GM12878 (cell line): ENCODE data around the gene RIN2. TPM values are rescaled to one million over a fixed set of nuclear protein-coding genes. Genes with fewer than 3 reads are reported as not detected.

Experiments used
- ATAC-seq: fragments of 200-7000 bp; cut with Tn5 transposase; 3 replicates; pipeline ENCODE4 v1.9.1; 2020; ENCODE audit warnings: mild to moderate bottlenecking, moderate library complexity
- BruUV-seq: library from RNA; stranded (reverse); fragments of 400-500 nt; replicated peaks from 2 replicates; lab custom pipeline; 2021; lab: Mats Ljungman, UMichigan
- CTCF ChIA-PET: fragments of 300-600 bp; sonication (Branson Sonifier 250); formaldehyde crosslinking; extraction: SDS; loops from one replicate; lab custom pipeline; 2021; ENCODE audit warnings: inconsistent platforms; lab: Yijun Ruan, JAX
- POLR2A ChIA-PET: fragments of 350-600 bp; formaldehyde crosslinking; extraction: SDS; loops from one replicate; lab custom pipeline; 2021; ENCODE audit warnings: inconsistent platforms; lab: Charles Lee
- RAD21 ChIA-PET: fragments of 300-600 bp; sonication (Branson Sonifier 250); formaldehyde crosslinking; loops from one replicate; lab custom pipeline; 2023; ENCODE audit warnings: antibody characterized with exemption; ENCODE audit not compliant: unreplicated experiment; lab: Charles Lee
- SMC1A ChIA-PET: fragments of 300-600 bp; sonication (Branson Sonifier 250); formaldehyde crosslinking; loops from one replicate; lab custom pipeline; 2023; ENCODE audit not compliant: unreplicated experiment, uncharacterized antibody; lab: Charles Lee
- DNase-seq: peaks from one replicate; pipeline ENCODE4 v3.0.0-alpha.2; 2011; ENCODE audit warnings: low read depth, low spot score
- FAIRE-seq: peaks from 3 replicates; lab custom pipeline; 2011; peaks lifted over from hg19 to GRCh38; lab: Jason Lieb, UNC
- H2AFZ ChIP-seq: 2 replicates; pipeline ENCODE4 v1.6.0; 2011; ENCODE audit warnings: low read depth, low read length, control low read depth; ENCODE audit not compliant: control insufficient read depth
- H3K27ac ChIP-seq: 2 replicates; pipeline ENCODE4 v1.5.1; 2011; ENCODE audit warnings: control low read depth; ENCODE audit not compliant: control insufficient read depth, insufficient read depth
- H3K27me3 ChIP-seq, 2 experiments: replicated peaks in 1 of 2; 2 replicates each; pipeline versions ENCODE4 v1.6.0 to v1.6.1; 2011; ENCODE audit warnings: low read length in 1 of 2; ENCODE audit not compliant: control insufficient read depth in 2 of 2, insufficient read depth in 2 of 2
- H3K36me3 ChIP-seq, 2 experiments: 2 replicates each; pipeline ENCODE4 v1.5.1; 2011; ENCODE audit warnings: low read length in 1 of 2; ENCODE audit not compliant: control insufficient read depth in 2 of 2, insufficient read depth in 2 of 2
- H3K4me1 ChIP-seq: 2 replicates; pipeline ENCODE4 v1.6.1; 2011; ENCODE audit warnings: mild to moderate bottlenecking, low read length, moderate library complexity, mixed read lengths; ENCODE audit not compliant: control insufficient read depth, insufficient read depth
- H3K4me2 ChIP-seq: 2 replicates; pipeline ENCODE4 v1.6.0; 2011; ENCODE audit warnings: control low read depth; ENCODE audit not compliant: control insufficient read depth, insufficient read depth
- H3K4me3 ChIP-seq: fragments of 200-600 bp; sonication (generic); 2 replicates; pipeline ENCODE4 v1.5.1; 2016
- H3K79me2 ChIP-seq: 2 replicates; pipeline ENCODE4 v1.6.0; 2011; ENCODE audit warnings: low read length; ENCODE audit not compliant: control insufficient read depth, insufficient read depth
- H3K9ac ChIP-seq: 2 replicates; pipeline ENCODE4 v1.8.0; 2011; ENCODE audit warnings: low read length, control low read depth, mixed read lengths; ENCODE audit not compliant: control insufficient read depth, insufficient read depth
- H3K9me3 ChIP-seq: replicated peaks from 3 replicates; pipeline ENCODE4 v1.5.1; 2011; ENCODE audit warnings: mild to moderate bottlenecking, low read length; ENCODE audit not compliant: control insufficient read depth, insufficient read depth
- H4K20me1 ChIP-seq: 2 replicates; pipeline ENCODE4 v1.6.0; 2011; ENCODE audit not compliant: control insufficient read depth, insufficient read depth
- BACH1 ChIP-seq: fragments of 450-650 bp; IDR thresholded peaks from 2 replicates; pipeline ENCODE4 v1.6.1; 2017; ENCODE audit warnings: mild to moderate bottlenecking, borderline replicate concordance
- FOS ChIP-seq: IDR thresholded peaks from 3 replicates; pipeline ENCODE4 v1.6.1; 2011; ENCODE audit warnings: borderline replicate concordance; ENCODE audit not compliant: insufficient read length; ENCODE audit errors: extremely low read depth
- JUNB ChIP-seq: IDR thresholded peaks from 2 replicates; pipeline ENCODE4 v1.6.1; 2016; ENCODE audit warnings: antibody characterized with exemption, mild to moderate bottlenecking
- RB1 ChIP-seq: fragments of 450-650 bp; formaldehyde crosslinking; IDR thresholded peaks from 2 replicates; pipeline ENCODE4 v1.6.1; 2017; ENCODE audit warnings: mild to moderate bottlenecking, borderline replicate concordance
- SIN3A ChIP-seq: IDR thresholded peaks from 2 replicates; pipeline ENCODE4 v1.6.1; 2012; ENCODE audit warnings: low read depth, low read length, improper control_type of control experiment
- SMC3 ChIP-seq: IDR thresholded peaks from 2 replicates; pipeline ENCODE4 v1.6.1; 2011; ENCODE audit warnings: low read length, improper control_type of control experiment, borderline replicate concordance
- WGBS: methylation state at CpG from one replicate; pipeline ENCODE4 v1.1.6; 2016; ENCODE audit warnings: low lambda C conversion rate; ENCODE audit not compliant: insufficient replicate concordance, insufficient coverage; ENCODE audit errors: missing lambda C conversion rate; 5-methylcytosine and 5-hydroxymethylcytosine counted together
- in situ Hi-C: fragments of 300-500 bp; cut with MboI; formaldehyde crosslinking; loops from 9 replicates; pipeline ENCODE4 v1.14.3; 2018; ENCODE audit warnings: mixed read lengths
- intact Hi-C: fragments of 100-400 bp; cut with micrococcal nuclease; formaldehyde crosslinking; loops from one replicate; pipeline ENCODE4 v1.14.2; 2022; ENCODE audit not compliant: unreplicated experiment
- polyA plus RNA-seq, 11 experiments: library from polyadenylated mRNA; depleted of rRNA in 4 of 11; unstranded in 6 of 11; stranded (reverse) in 5 of 11; fragments of >200 nt; fragmentation: Nextera tagmentation in 4 of 11; fragmentation: Illumina TruSeq in 1 of 11; extraction: Ambion mirVana in 4 of 11; extraction: Trizol in 1 of 11; gene quantifications; 1 replicate in 1 of 11; 2 replicates in 10 of 11; pipeline versions ENCODE4 v1.2.1 to v1.2.3, GENCODE V29; 2011 to 2016; ENCODE audit warnings: inconsistent platforms in 2 of 11, missing spikeins in 2 of 11, low read depth in 1 of 11
- total RNA-seq, 4 experiments: library from RNA; depleted of rRNA in 3 of 4; stranded (reverse); fragments of >200 nt in 3 of 4; fragmentation: Illumina TruSeq in 1 of 4; extraction: Trizol in 1 of 4; gene quantifications; 2 replicates each; pipeline versions ENCODE4 v1.2.1 to v1.2.3, GENCODE V29; 2013 to 2021
- TF ChIP-seq, protein P1 (sequence below): fragments of 450-650 bp; IDR thresholded peaks from 2 replicates; pipeline ENCODE4 v1.6.1; 2018; ENCODE audit warnings: mild to moderate bottlenecking, low read depth, moderate library complexity; ENCODE audit not compliant: partially characterized antibody
- TF ChIP-seq, protein P2 (sequence below): IDR thresholded peaks from 2 replicates; pipeline ENCODE4 v1.6.1; 2011; ENCODE audit warnings: borderline replicate concordance, low read depth, mild to moderate bottlenecking, moderate library complexity, mixed read lengths, low read length; ENCODE audit not compliant: insufficient read depth; ENCODE audit errors: extremely low read length
- TF ChIP-seq, protein P3 (sequence below): fragments of 450-650 bp; IDR thresholded peaks from 2 replicates; pipeline ENCODE4 v1.6.1; 2016; ENCODE audit warnings: mild to moderate bottlenecking
- TF ChIP-seq, protein P4 (sequence below): fragments of 450-650 bp; formaldehyde crosslinking; IDR thresholded peaks from 2 replicates; pipeline ENCODE4 v1.4.0; 2022; ENCODE audit warnings: mild to moderate bottlenecking, moderate library complexity

RIN2 gene
- total and polyA plus RNA-seq, 10 of the 15 experiments (the other 5 are each of a cell fraction or from before 2014, with no cell fraction given): 0.68 to 8.5 (median 4.5) TPM

DNA sequence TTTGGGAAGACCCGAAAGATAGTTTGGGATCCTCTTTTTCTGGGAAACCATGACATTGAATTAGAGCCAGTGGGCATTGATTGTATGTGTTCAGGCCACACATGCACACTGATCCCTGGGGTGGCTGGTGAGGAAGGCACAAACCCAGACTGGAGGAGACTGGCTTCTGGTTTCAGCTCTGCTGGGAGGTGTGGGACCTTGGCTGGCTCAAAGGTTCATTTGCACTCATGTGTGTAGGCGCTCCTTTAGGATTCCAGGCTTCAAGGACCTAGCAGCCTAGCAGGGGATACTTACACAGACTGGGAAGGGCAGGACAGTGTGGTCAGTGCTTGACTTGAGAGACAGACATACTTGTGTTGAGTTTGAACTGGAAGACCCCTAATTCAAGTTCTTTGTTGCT lies 7.2 kb downstream of the RIN2 start (continued):
- TF ChIP-seq SMC3: no peak
- TF ChIP-seq, all 136 proteins: peak for 0

DNA sequence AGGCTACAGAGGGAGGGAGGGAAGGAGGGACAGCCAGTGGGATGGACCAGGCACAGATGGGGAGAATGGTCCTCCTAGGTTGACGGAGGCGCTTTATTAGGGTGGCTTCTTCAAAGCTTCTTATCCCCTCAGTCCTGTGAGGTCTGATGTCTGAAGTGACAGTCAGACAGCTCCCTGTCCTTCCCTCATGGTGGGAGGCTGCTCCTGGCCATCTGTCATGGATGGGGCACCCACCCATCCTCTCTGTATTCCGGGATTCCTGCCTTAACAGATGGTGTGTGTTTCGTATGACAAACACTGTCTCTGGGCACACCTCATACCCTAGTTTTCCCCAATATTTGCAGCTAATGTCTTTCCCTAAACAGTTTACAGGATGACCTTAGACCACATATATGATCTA lies 7.9 kb downstream of the RIN2 start:
- peaks cover 1 to 7% of the 10 kb centered on the region in 2 experiments for H3K27me3 ChIP-seq
- no TSS peak for BruUV-seq
- H3K79me2 ChIP-seq: no peaks in the 10 kb centered on the region
- no peak overlapping the region for H3K4me3 ChIP-seq
- no peaks in the 10 kb centered on the region for H3K9me3 ChIP-seq
- no peak overlapping the region for H3K4me2 ChIP-seq
- H3K4me1 ChIP-seq: no peaks in the 10 kb centered on the region
- no peak overlapping the region for H2AFZ ChIP-seq
- no peaks in the 10 kb centered on the region for H4K20me1 ChIP-seq
- DNase-seq: no peak
- in situ Hi-C loops (no loop called here), intact Hi-C loops (no loop called here)
- no peaks in the 10 kb centered on the region for H3K36me3 ChIP-seq
- H3K27ac ChIP-seq: no peak overlapping the region
- no peak for FAIRE-seq
- RAD21 ChIA-PET: no interaction called here
- H3K9ac ChIP-seq: no peak overlapping the region
- SMC1A ChIA-PET: interaction anchor here (1.2 kb wide), 1 partner anchor 15 kb away, joined by 3 read pairs; no protein-coding TSS in a partner anchor
- CTCF ChIA-PET: interaction anchor here (1.4 kb wide), 1 partner anchor 73 kb away, joined by 3 read pairs; no protein-coding TSS in a partner anchor
- WGBS: 36% methylated on average over 4 of the region's 4 CpGs
- POLR2A ChIA-PET: no interaction called here
- no peak for ATAC-seq
- TF ChIP-seq, protein P1, sequence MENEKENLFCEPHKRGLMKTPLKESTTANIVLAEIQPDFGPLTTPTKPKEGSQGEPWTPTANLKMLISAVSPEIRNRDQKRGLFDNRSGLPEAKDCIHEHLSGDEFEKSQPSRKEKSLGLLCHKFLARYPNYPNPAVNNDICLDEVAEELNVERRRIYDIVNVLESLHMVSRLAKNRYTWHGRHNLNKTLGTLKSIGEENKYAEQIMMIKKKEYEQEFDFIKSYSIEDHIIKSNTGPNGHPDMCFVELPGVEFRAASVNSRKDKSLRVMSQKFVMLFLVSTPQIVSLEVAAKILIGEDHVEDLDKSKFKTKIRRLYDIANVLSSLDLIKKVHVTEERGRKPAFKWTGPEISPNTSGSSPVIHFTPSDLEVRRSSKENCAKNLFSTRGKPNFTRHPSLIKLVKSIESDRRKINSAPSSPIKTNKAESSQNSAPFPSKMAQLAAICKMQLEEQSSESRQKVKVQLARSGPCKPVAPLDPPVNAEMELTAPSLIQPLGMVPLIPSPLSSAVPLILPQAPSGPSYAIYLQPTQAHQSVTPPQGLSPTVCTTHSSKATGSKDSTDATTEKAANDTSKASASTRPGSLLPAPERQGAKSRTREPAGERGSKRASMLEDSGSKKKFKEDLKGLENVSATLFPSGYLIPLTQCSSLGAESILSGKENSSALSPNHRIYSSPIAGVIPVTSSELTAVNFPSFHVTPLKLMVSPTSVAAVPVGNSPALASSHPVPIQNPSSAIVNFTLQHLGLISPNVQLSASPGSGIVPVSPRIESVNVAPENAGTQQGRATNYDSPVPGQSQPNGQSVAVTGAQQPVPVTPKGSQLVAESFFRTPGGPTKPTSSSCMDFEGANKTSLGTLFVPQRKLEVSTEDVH: no peak
- TF ChIP-seq SIN3A (no peak), FOS (no peak), BACH1 (no peak), RB1 (no peak), JUNB (no peak)
- TF ChIP-seq, protein P2, sequence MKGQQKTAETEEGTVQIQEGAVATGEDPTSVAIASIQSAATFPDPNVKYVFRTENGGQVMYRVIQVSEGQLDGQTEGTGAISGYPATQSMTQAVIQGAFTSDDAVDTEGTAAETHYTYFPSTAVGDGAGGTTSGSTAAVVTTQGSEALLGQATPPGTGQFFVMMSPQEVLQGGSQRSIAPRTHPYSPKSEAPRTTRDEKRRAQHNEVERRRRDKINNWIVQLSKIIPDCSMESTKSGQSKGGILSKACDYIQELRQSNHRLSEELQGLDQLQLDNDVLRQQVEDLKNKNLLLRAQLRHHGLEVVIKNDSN: no peak
- TF ChIP-seq, protein P3, sequence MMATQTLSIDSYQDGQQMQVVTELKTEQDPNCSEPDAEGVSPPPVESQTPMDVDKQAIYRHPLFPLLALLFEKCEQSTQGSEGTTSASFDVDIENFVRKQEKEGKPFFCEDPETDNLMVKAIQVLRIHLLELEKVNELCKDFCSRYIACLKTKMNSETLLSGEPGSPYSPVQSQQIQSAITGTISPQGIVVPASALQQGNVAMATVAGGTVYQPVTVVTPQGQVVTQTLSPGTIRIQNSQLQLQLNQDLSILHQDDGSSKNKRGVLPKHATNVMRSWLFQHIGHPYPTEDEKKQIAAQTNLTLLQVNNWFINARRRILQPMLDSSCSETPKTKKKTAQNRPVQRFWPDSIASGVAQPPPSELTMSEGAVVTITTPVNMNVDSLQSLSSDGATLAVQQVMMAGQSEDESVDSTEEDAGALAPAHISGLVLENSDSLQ: no peak
- TF ChIP-seq, protein P4, sequence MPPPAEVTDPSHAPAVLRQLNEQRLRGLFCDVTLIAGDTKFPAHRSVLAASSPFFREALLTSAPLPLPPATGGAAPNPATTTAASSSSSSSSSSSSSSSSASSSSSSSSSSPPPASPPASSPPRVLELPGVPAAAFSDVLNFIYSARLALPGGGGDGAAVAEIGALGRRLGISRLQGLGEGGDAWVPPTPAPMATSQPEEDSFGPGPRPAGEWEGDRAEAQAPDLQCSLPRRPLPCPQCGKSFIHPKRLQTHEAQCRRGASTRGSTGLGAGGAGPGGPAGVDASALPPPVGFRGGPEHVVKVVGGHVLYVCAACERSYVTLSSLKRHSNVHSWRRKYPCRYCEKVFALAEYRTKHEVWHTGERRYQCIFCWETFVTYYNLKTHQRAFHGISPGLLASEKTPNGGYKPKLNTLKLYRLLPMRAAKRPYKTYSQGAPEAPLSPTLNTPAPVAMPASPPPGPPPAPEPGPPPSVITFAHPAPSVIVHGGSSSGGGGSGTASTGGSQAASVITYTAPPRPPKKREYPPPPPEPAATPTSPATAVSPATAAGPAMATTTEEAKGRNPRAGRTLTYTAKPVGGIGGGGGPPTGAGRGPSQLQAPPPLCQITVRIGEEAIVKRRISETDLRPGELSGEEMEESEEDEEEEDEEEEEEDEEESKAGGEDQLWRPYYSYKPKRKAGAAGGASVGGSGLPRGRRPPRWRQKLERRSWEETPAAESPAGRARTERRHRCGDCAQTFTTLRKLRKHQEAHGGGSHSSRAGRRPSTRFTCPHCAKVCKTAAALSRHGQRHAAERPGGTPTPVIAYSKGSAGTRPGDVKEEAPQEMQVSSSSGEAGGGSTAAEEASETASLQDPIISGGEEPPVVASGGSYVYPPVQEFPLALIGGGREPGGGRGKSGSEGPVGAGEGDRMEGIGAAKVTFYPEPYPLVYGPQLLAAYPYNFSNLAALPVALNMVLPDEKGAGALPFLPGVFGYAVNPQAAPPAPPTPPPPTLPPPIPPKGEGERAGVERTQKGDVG (CRISPR knock-in tag): no peak
